Ishikawa (cell line): ENCODE measurements around the gene TMEM69.

Experiments
- CREB1 ChIP-seq: IDR thresholded peaks from 2 replicates; pipeline ENCODE4 v1.6.1; 2012; ENCODE audit warnings: low read depth
- EP300 ChIP-seq: IDR thresholded peaks from 2 replicates; pipeline ENCODE4 v1.6.1; 2012; ENCODE audit warnings: borderline replicate concordance
- FOXM1 ChIP-seq: IDR thresholded peaks from 2 replicates; pipeline ENCODE4 v1.6.1; 2012; ENCODE audit warnings: low read depth, borderline replicate concordance
- NFIC ChIP-seq: IDR thresholded peaks from 2 replicates; pipeline ENCODE4 v1.6.1; 2012
- RAD21 ChIP-seq: IDR thresholded peaks from 2 replicates; pipeline ENCODE4 v1.6.1; 2012; ENCODE audit warnings: low read depth
- TCF12 ChIP-seq: IDR thresholded peaks from 2 replicates; pipeline ENCODE4 v1.6.1; 2012; ENCODE audit warnings: low read depth
- YY1 ChIP-seq: IDR thresholded peaks from 2 replicates; pipeline ENCODE4 v1.6.1; 2012; ENCODE audit warnings: low read depth
- TF ChIP-seq, protein P1 (sequence below): IDR thresholded peaks from 2 replicates; pipeline ENCODE4 v1.6.1; 2012
- TF ChIP-seq, protein P2 (sequence below): IDR thresholded peaks from 2 replicates; pipeline ENCODE4 v1.6.1; 2012; ENCODE audit warnings: low read depth, mild to moderate bottlenecking
- TF ChIP-seq, protein P3 (sequence below): IDR thresholded peaks from 2 replicates; pipeline ENCODE4 v1.6.1; 2012

DNA sequence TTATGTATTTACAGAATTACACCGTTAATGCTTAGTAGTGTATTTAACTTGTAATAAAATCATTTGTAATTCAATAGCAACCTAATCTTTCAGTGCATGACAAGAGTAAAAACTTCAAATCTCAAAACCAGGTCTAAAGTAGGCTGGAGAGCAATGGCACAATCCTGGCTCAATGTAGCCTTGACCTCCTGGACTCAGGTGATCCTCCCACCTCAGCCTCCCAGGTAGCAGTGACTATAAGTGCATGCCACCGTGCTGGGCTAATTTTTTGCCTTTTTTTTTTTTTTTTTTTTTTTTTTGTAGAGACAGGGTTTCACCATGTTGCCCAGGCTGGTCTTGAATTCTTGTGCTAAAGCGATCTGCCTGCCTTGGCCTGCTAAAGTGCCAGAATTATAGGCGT is 51.2 kb downstream of the TMEM69 start:
- TF ChIP-seq YY1 (no peak), EP300 (no peak), NFIC (no peak), RAD21 (no peak), TCF12 (no peak), CREB1 (no peak), FOXM1 (no peak)
- TF ChIP-seq, protein P1, sequence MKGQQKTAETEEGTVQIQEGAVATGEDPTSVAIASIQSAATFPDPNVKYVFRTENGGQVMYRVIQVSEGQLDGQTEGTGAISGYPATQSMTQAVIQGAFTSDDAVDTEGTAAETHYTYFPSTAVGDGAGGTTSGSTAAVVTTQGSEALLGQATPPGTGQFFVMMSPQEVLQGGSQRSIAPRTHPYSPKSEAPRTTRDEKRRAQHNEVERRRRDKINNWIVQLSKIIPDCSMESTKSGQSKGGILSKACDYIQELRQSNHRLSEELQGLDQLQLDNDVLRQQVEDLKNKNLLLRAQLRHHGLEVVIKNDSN, result no peak
- TF ChIP-seq, protein P2, sequence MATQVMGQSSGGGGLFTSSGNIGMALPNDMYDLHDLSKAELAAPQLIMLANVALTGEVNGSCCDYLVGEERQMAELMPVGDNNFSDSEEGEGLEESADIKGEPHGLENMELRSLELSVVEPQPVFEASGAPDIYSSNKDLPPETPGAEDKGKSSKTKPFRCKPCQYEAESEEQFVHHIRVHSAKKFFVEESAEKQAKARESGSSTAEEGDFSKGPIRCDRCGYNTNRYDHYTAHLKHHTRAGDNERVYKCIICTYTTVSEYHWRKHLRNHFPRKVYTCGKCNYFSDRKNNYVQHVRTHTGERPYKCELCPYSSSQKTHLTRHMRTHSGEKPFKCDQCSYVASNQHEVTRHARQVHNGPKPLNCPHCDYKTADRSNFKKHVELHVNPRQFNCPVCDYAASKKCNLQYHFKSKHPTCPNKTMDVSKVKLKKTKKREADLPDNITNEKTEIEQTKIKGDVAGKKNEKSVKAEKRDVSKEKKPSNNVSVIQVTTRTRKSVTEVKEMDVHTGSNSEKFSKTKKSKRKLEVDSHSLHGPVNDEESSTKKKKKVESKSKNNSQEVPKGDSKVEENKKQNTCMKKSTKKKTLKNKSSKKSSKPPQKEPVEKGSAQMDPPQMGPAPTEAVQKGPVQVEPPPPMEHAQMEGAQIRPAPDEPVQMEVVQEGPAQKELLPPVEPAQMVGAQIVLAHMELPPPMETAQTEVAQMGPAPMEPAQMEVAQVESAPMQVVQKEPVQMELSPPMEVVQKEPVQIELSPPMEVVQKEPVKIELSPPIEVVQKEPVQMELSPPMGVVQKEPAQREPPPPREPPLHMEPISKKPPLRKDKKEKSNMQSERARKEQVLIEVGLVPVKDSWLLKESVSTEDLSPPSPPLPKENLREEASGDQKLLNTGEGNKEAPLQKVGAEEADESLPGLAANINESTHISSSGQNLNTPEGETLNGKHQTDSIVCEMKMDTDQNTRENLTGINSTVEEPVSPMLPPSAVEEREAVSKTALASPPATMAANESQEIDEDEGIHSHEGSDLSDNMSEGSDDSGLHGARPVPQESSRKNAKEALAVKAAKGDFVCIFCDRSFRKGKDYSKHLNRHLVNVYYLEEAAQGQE, result no peak
- TF ChIP-seq, protein P3, sequence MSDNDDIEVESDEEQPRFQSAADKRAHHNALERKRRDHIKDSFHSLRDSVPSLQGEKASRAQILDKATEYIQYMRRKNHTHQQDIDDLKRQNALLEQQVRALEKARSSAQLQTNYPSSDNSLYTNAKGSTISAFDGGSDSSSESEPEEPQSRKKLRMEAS, result no peak
